Thymus (tissue), 11 donors: Measurements from ENCODE around the gene TMEM128. TPM values are rescaled to one million over a fixed set of nuclear protein-coding genes. Genes with fewer than 3 reads are reported as not detected.

ENCODE experiments used
- DNase-seq, 9 donors: peaks; one replicate each; pipeline ENCODE4 v3.0.0-alpha.2; 2013; ENCODE audit warnings: low spot score in 9 of 9, low read depth in 6 of 9, missing footprints in 1 of 9
- H3K27ac ChIP-seq, 2 donors: one replicate each; pipeline ENCODE4 v1.5.1; 2013; ENCODE audit warnings: control low read depth in 1 of 2, low read depth in 1 of 2, low read length in 1 of 2, mild to moderate bottlenecking in 1 of 2, moderate library complexity in 1 of 2
- H3K27me3 ChIP-seq, 2 donors: one replicate each; pipeline ENCODE4 v1.5.1; 2013; ENCODE audit warnings: low read length in 1 of 2; ENCODE audit not compliant: control insufficient read depth in 2 of 2, insufficient read depth in 1 of 2
- H3K36me3 ChIP-seq, 2 donors: one replicate each; pipeline ENCODE4 v1.5.1; 2013; ENCODE audit warnings: low read length in 1 of 2, mild to moderate bottlenecking in 1 of 2, moderate library complexity in 1 of 2; ENCODE audit not compliant: control insufficient read depth in 2 of 2, insufficient read depth in 2 of 2
- H3K4me1 ChIP-seq, 2 donors: one replicate each; pipeline ENCODE4 v1.5.1; 2013; ENCODE audit warnings: low read length in 2 of 2; ENCODE audit not compliant: control insufficient read depth in 2 of 2, insufficient read depth in 2 of 2
- H3K4me3 ChIP-seq, 2 donors: one replicate each; pipeline ENCODE4 v1.5.1; 2013; ENCODE audit warnings: low read length in 2 of 2, control low read depth in 1 of 2, mild to moderate bottlenecking in 1 of 2
- H3K9me3 ChIP-seq, 2 donors: one replicate each; pipeline ENCODE4 v1.5.1; 2013; ENCODE audit warnings: low read length in 1 of 2, mild to moderate bottlenecking in 1 of 2; ENCODE audit not compliant: control insufficient read depth in 2 of 2, insufficient read depth in 1 of 2
- WGBS: extraction: QIAGEN DNeasy Blood & Tissue Kit; methylation state at CpG from one replicate; pipeline ENCODE4 v1.1.7; 2013; 5-methylcytosine and 5-hydroxymethylcytosine counted together
- polyA plus RNA-seq: library from polyadenylated mRNA; stranded (reverse); fragments of 200-250 nt; gene quantifications from one replicate; pipeline ENCODE4 v1.2.3, GENCODE V29; 2013
- total RNA-seq: library from RNA; stranded (reverse); fragments of 120-200 nt; gene quantifications from one replicate; pipeline ENCODE4 v1.2.4, GENCODE V29; 2013
- donor health status: healthy.

Gene TMEM128
- total and polyA plus RNA-seq, 2 donors, result 30.3 to 47.6 TPM

DNA sequence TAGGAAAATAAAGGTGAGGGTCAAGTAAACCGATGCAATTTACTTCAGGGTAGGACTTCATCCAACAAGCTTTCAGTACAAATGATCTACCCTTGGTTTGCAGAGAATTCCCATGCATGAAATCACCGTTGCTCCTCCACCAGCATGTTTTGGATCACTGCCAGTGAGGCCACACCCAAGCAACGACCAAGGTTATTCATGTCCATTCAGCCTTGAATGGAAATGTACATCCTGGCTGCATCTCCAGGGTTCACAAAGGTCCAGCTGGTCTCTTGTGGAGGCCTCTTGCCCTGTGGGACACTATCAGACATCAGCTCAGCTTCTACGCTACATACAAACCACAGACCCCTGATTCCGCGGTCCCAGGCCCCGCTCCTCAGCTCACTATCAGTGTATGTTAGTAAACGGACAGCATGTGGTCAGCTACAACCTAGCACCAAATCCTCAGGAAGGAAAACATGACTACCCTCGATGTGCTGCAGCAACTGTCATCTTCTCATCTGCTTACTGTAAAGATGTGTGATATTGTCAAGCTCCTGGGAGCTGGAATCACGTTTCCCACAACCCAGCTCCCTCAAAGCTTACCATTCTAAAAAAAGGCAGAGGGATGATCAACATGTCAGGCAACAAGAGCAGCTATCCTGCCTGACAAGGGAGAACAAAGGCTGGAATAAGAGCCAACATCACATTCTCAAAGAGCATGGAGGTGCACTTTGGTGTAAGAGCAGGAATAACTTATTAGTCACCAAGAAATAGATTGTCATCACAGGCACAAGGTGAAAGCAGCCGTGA is 37.0 kb upstream of the TMEM128 start:
- Histone ChIP-seq H3K36me3 (peaks cover 12 to 28% of the 10 kb centered on the region in 2 donors), H3K9me3 (no peaks in the 10 kb centered on the region), H3K4me1 (peaks cover 6 to 10% of the 10 kb centered on the region in 2 donors), H3K27me3 (no peaks in the 10 kb centered on the region), H3K27ac (no peak overlapping the region), H3K4me3 (no peak overlapping the region)
- WGBS, result 96% methylated on average over 11 of the region's 11 CpGs
- DNase-seq, result no peak

DNA sequence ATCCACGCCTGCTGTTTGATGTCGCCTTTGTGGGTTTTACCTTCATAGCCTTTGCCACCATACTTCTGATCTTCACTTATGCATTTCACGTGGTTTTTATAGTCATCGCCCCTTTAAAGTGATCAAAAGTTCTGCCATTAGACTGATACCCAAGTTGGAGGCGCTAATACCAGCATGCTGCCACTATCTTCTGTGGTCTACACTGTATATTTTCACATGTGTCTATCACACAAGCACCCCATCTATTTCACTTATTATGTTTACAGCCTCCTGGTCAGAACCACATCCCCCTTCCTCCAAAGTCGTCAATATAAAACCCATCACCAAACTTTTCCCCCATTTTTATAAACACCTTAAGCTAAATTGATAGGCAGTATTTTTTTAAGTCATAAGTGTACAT is 33.8 kb upstream of the TMEM128 start:
- no peak for DNase-seq
- Histone ChIP-seq H3K9me3 (no peaks in the 10 kb centered on the region), H3K4me1 (no peaks in the 10 kb centered on the region), H3K4me3 (no peak overlapping the region), H3K27me3 (no peaks in the 10 kb centered on the region), H3K36me3 (peaks cover 30 to 45% of the 10 kb centered on the region in 2 donors), H3K27ac (no peak overlapping the region)
- 97% methylated on average over 6 of the region's 6 CpGs for WGBS

DNA sequence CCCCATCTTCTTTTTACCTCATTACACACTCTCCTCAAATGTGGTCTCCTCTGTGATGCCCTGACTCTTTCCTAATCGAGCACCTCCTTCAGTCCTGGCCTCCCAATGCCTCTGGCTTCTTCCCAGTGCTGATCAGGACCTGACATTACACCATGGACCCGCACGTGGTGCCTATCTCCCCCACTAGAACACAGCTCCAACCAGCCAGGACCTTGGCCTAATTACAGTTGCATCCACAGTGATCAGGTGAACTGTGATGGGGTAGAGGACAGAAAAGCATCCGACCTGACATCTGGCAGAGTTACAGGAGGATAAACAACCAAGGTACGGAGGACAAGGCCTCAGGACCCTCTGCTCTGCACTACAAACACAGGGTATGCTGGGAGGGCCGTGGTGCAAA is 29.5 kb upstream of the TMEM128 start:
- Histone ChIP-seq H3K4me1 (no peaks in the 10 kb centered on the region), H3K27me3 (no peaks in the 10 kb centered on the region), H3K27ac (no peak overlapping the region), H3K9me3 (no peaks in the 10 kb centered on the region), H3K36me3 (peaks cover 28 to 55% of the 10 kb centered on the region in 2 donors), H3K4me3 (no peak overlapping the region)
- 87% methylated on average over 6 of the region's 6 CpGs for WGBS
- DNase-seq, result no peak

DNA sequence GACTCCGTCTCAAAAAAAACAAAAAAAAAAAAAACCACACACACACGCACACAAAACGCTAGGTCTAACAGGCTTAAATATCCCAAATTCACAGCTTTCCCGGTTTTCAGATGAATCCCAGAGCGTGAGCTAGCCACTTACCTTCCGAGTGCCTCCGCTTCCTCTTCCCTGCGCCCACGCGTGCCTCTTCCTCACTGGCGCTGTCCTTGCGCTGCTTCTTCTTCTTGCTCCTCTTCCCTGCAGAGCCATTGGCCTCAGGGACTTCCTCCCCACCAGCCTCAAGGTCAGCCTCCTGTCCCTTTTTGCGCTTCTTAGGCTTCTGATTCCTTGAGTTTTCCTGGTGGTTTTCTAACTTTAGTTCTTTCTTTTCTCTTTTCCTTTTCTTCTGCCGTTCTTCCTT is 26.2 kb upstream of the TMEM128 start:
- H3K36me3 ChIP-seq, result peaks cover 36 to 59% of the 10 kb centered on the region in 2 donors
- H3K4me1 ChIP-seq, result no peaks in the 10 kb centered on the region
- DNase-seq, result no peak

DNA sequence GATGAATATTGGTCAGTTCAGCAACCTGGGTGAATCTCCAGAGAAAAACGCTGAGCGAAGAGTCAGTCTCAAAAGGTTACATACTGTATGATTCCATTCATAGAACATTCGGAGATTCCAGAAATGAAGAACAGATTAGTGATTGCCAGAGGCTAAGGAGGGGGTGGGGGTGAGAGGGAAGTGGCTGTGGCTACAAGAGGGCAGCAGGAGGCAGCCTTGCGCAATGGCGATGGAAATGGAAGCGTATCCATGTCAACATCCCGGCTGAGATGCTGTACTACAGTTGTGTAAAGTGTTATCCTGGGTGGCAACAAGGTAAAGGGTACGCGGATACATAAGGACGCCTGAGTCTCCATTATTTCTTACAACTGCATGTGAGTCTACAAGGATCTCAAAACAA is 23.9 kb upstream of the TMEM128 start:
- no peak overlapping the region for H3K27ac ChIP-seq
- no peaks in the 10 kb centered on the region for H3K9me3 ChIP-seq
- H3K36me3 ChIP-seq, result peaks cover 20 to 51% of the 10 kb centered on the region in 2 donors
- no peaks in the 10 kb centered on the region for H3K27me3 ChIP-seq
- 97% methylated on average over 10 of the region's 10 CpGs for WGBS
- no peaks in the 10 kb centered on the region for H3K4me1 ChIP-seq
- H3K4me3 ChIP-seq, result no peak overlapping the region
- DNase-seq, result no peak

More for the DNA sequence above, 26.2 kb upstream of the TMEM128 start:
- 97% methylated on average over 14 of the region's 14 CpGs for WGBS
- no peak overlapping the region for H3K27ac ChIP-seq
- no peaks in the 10 kb centered on the region for H3K27me3 ChIP-seq
- H3K4me3 ChIP-seq, result no peak overlapping the region
- H3K9me3 ChIP-seq, result no peaks in the 10 kb centered on the region

DNA sequence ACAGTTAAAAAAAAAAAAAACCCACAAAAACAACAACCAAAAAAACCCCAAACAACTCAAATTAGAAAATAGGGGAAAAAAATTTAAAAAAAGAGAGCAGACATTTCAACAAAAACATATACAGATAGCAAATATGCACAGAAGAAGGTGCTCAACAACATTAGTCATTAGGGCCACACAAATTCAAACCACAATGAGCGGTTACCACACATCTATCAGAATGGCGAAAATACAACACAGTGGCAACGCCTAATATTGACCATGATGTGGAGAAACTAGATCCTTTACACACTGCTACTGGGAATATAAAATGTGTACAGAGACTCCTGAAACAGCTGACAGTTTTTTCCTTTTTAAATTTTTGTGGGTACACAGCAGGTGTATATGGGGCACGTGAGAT is 22.5 kb upstream of the TMEM128 start:
- Histone ChIP-seq H3K9me3 (no peaks in the 10 kb centered on the region), H3K36me3 (peaks cover 22 to 46% of the 10 kb centered on the region in 2 donors), H3K4me3 (no peak overlapping the region), H3K27me3 (no peaks in the 10 kb centered on the region), H3K27ac (no peak overlapping the region), H3K4me1 (no peaks in the 10 kb centered on the region)
- WGBS, result 84% methylated on average over 4 of the region's 4 CpGs
- no peak for DNase-seq

DNA sequence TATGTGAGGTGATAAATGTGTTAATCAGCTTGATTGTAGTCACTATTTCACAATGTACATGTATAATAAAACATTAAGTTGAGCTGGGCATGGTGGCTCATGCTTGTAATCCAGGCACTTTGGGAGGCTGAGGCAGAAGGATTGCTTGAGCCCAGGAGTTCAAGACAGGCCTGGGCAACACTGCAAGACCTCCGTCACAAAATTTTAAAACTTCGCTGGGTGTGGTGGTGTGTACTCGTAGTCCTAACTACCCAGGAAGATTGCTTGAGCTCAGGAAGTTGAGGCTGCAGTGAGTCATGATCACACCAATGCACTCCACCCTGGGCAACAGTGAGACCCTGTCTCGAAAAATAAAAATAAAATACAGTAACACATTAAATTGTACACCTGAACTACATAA is 21.8 kb upstream of the TMEM128 start:
- 97% methylated on average over 4 of the region's 4 CpGs for WGBS
- Histone ChIP-seq H3K4me1 (no peaks in the 10 kb centered on the region), H3K27ac (no peak overlapping the region), H3K36me3 (peaks cover 21 to 41% of the 10 kb centered on the region in 2 donors), H3K4me3 (no peak overlapping the region), H3K27me3 (no peaks in the 10 kb centered on the region), H3K9me3 (no peaks in the 10 kb centered on the region)
- no peak for DNase-seq

DNA sequence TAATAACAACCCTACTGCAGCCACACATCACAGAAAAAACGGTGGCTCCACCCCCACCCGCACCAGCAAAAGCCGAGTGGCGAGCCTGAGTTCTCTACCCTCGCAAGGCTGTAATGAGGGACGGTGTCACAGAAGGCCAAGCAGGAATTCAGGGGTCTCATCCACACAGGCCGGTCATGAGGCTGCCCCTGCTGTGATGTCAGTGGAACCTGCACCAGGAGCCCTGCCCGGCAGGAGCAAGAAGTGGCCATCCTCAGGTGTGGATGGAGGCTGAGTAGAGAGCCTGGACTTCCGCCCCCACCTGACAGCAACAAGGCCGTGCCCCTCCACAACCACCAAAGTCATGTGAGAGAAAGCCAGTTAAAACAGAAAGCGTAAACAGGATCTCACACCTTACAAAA is 21.3 kb upstream of the TMEM128 start:
- no peak for DNase-seq
- no peaks in the 10 kb centered on the region for H3K9me3 ChIP-seq
- no peaks in the 10 kb centered on the region for H3K4me1 ChIP-seq
- H3K4me3 ChIP-seq, result no peak overlapping the region
- H3K27me3 ChIP-seq, result no peaks in the 10 kb centered on the region
- H3K36me3 ChIP-seq, result peaks cover 19 to 37% of the 10 kb centered on the region in 2 donors
- H3K27ac ChIP-seq, result no peak overlapping the region
- WGBS, result 92% methylated on average over 11 of the region's 11 CpGs

DNA sequence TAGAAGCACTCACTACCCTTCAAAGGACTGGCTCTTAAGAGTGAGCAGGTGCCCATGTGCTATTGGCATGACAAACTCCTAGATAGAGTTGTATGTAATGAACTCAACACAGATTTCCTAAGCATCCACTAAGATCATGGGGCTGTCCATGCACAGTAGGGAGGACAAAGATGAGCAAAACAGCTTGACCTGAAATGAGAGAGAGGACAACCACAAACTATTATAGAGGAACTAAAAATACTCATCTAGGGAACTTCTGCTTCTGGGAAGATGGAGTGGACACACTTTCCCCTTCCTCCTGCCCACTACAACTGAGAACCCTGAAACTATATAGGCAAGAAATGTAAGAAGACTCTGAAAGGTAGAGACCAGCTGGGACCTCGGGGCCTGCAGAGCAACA is 20.8 kb upstream of the TMEM128 start:
- Histone ChIP-seq H3K27me3 (no peaks in the 10 kb centered on the region), H3K27ac (no peak overlapping the region), H3K36me3 (peaks cover 19 to 34% of the 10 kb centered on the region in 2 donors), H3K4me1 (no peaks in the 10 kb centered on the region), H3K4me3 (no peak overlapping the region), H3K9me3 (no peaks in the 10 kb centered on the region)
- 96% methylated on average over 1 of the region's 1 CpG for WGBS
- DNase-seq, result no peak
